ENCODE data around the gene POLR3A. TPM values are rescaled to one million over a fixed set of nuclear protein-coding genes. Genes with fewer than 3 reads are reported as not detected.
A peak's percentile ranks its signal among the peaks of the same experiment; 100 is the strongest.

POLR3A gene
- total and polyA plus RNA-seq, 4 experiments from 2014 or later, result 4.5 to 17.6 (median 13.3) TPM

- Mint-ChIP-seq H3K9me3 (no peaks in the 10 kb centered on the region), H3K36me3 (peaks cover 59 to 77% of the 10 kb centered on the region in 2 donors), H3K4me3 (no peak overlapping the region), H3K27ac (no peak overlapping the region), H3K4me1 (peaks cover 0 to 1% (median 0%) of the 10 kb centered on the region in 4 donors), H3K27me3 (no peaks in the 10 kb centered on the region)
- Histone ChIP-seq H3K4me1 (ENCODE audit: insufficient read depth, low read length) (no peaks in the 10 kb centered on the region), H3K27me3 (ENCODE audit: insufficient read depth, low read length) (no peaks in the 10 kb centered on the region), H3K9me3 (ENCODE audit: control insufficient read depth in 1 of 2, low read length in 2 of 2) (no peaks in the 10 kb centered on the region), H3K36me3 (ENCODE audit: insufficient read depth, low read length) (peaks cover 46% of the 10 kb centered on the region), H3K27ac (ENCODE audit: low read depth, low read length) (no peak overlapping the region), H3K4me3 (ENCODE audit: low read length in 2 of 2) (no peak overlapping the region)
- ChIA-PET POLR2A (ENCODE audit: partially characterized antibody) (no interaction called here), CTCF (ENCODE audit: partially characterized antibody) (interaction anchor here (0.9 kb wide), 1 partner anchor 1185 kb away, joined by 3 read pairs; no protein-coding TSS in a partner anchor)
- intact Hi-C loops (cut with micrococcal nuclease), result no loop called here
- DNase-seq, result no peak
Observed at GRCh38 chr10:78010278-78010677, 19.0 kb downstream of the POLR3A start.

GRCh38 chr10:78009662-78010061, 19.7 kb downstream of the POLR3A start:
- Mint-ChIP-seq H3K36me3 (peaks cover 61 to 77% of the 10 kb centered on the region in 2 donors), H3K27me3 (no peaks in the 10 kb centered on the region), H3K9me3 (no peaks in the 10 kb centered on the region), H3K27ac (peak overlapping the region in 1 of 7 donors; percentile 2), H3K4me3 (no peak overlapping the region), H3K4me1 (peaks cover 0 to 1% (median 0%) of the 10 kb centered on the region in 4 donors)
- CTCF ChIA-PET (ENCODE audit: partially characterized antibody), result no interaction called here
- intact Hi-C loops (cut with micrococcal nuclease), result no loop called here
- H3K27ac ChIP-seq (ENCODE audit: low read depth, low read length), result no peak overlapping the region
- POLR2A ChIA-PET (ENCODE audit: partially characterized antibody), result no interaction called here
- no peak for DNase-seq
- no peaks in the 10 kb centered on the region for H3K4me1 ChIP-seq (ENCODE audit: insufficient read depth, low read length)
- no peaks in the 10 kb centered on the region for H3K9me3 ChIP-seq (ENCODE audit: control insufficient read depth in 1 of 2, low read length in 2 of 2)
- H3K27me3 ChIP-seq (ENCODE audit: insufficient read depth, low read length), result no peaks in the 10 kb centered on the region
- peaks cover 49% of the 10 kb centered on the region for H3K36me3 ChIP-seq (ENCODE audit: insufficient read depth, low read length)
- no peak overlapping the region for H3K4me3 ChIP-seq (ENCODE audit: low read length in 2 of 2)

- H3K27me3 ChIP-seq (ENCODE audit: insufficient read depth, low read length), result no peaks in the 10 kb centered on the region
- Mint-ChIP-seq H3K4me1 (peaks cover 0 to 1% (median 0%) of the 10 kb centered on the region in 4 donors), H3K27ac (peak overlapping the region in 2 of 7 donors; percentile 24 to 38), H3K27me3 (no peaks in the 10 kb centered on the region), H3K9me3 (no peaks in the 10 kb centered on the region), H3K36me3 (peaks cover 73 to 83% of the 10 kb centered on the region in 2 donors), H3K4me3 (no peak overlapping the region)
- H3K4me1 ChIP-seq (ENCODE audit: insufficient read depth, low read length), result no peaks in the 10 kb centered on the region
- CTCF ChIA-PET (ENCODE audit: partially characterized antibody), result no interaction called here
- H3K36me3 ChIP-seq (ENCODE audit: insufficient read depth, low read length), result peaks cover 56% of the 10 kb centered on the region
- H3K27ac ChIP-seq (ENCODE audit: low read depth, low read length), result no peak overlapping the region
- H3K4me3 ChIP-seq (ENCODE audit: low read length in 2 of 2), result no peak overlapping the region
- intact Hi-C loops (cut with micrococcal nuclease), result no loop called here
- no peak for DNase-seq
- POLR2A ChIA-PET (ENCODE audit: partially characterized antibody), result no interaction called here
- no peaks in the 10 kb centered on the region for H3K9me3 ChIP-seq (ENCODE audit: control insufficient read depth in 1 of 2, low read length in 2 of 2)
Observed at GRCh38 chr10:78007172-78007571, 22.1 kb downstream of the POLR3A start.

- Histone ChIP-seq H3K4me1 (ENCODE audit: insufficient read depth, low read length) (no peaks in the 10 kb centered on the region), H3K36me3 (ENCODE audit: insufficient read depth, low read length) (peaks cover 55% of the 10 kb centered on the region), H3K4me3 (ENCODE audit: low read length in 2 of 2) (no peak overlapping the region), H3K9me3 (ENCODE audit: control insufficient read depth in 1 of 2, low read length in 2 of 2) (no peaks in the 10 kb centered on the region), H3K27ac (ENCODE audit: low read depth, low read length) (no peak overlapping the region), H3K27me3 (ENCODE audit: insufficient read depth, low read length) (no peaks in the 10 kb centered on the region)
- no peaks in the 10 kb centered on the region for H3K9me3 Mint-ChIP-seq
- CTCF ChIA-PET (ENCODE audit: partially characterized antibody), result no interaction called here
- no peak overlapping the region for H3K27ac Mint-ChIP-seq
- intact Hi-C loops (cut with micrococcal nuclease), result no loop called here
- DNase-seq, result no peak
- peaks cover 0 to 2% (median 0%) of the 10 kb centered on the region in 4 donors for H3K4me1 Mint-ChIP-seq
- no peak overlapping the region for H3K4me3 Mint-ChIP-seq
- POLR2A ChIA-PET (ENCODE audit: partially characterized antibody), result no interaction called here
- H3K36me3 Mint-ChIP-seq, result peaks cover 78% of the 10 kb centered on the region in 2 donors
- no peaks in the 10 kb centered on the region for H3K27me3 Mint-ChIP-seq
Observed at GRCh38 chr10:78004215-78005026, 24.9 kb downstream of the POLR3A start.

GRCh38 chr10:78002541-78003288, 26.6 kb downstream of the POLR3A start:
- no peaks in the 10 kb centered on the region for H3K9me3 ChIP-seq (ENCODE audit: control insufficient read depth in 1 of 2, low read length in 2 of 2)
- no peak overlapping the region for H3K4me3 ChIP-seq (ENCODE audit: low read length in 2 of 2)
- no peaks in the 10 kb centered on the region for H3K4me1 ChIP-seq (ENCODE audit: insufficient read depth, low read length)
- H3K4me1 Mint-ChIP-seq, result peaks cover 0 to 2% (median under 1%) of the 10 kb centered on the region in 4 donors
- no peaks in the 10 kb centered on the region for H3K9me3 Mint-ChIP-seq
- H3K27me3 ChIP-seq (ENCODE audit: insufficient read depth, low read length), result no peaks in the 10 kb centered on the region
- H3K36me3 Mint-ChIP-seq, result peaks cover 81 to 83% of the 10 kb centered on the region in 2 donors
- H3K27ac Mint-ChIP-seq, result no peak overlapping the region
- CTCF ChIA-PET (ENCODE audit: partially characterized antibody), result no interaction called here
- intact Hi-C loops (cut with micrococcal nuclease), result no loop called here
- POLR2A ChIA-PET (ENCODE audit: partially characterized antibody), result interaction anchor here (1.3 kb wide), 1 partner anchor 28 kb away, joined by 3 read pairs; no protein-coding TSS in a partner anchor
- no peak for DNase-seq
- no peaks in the 10 kb centered on the region for H3K27me3 Mint-ChIP-seq
- no peak overlapping the region for H3K4me3 Mint-ChIP-seq
- no peak overlapping the region for H3K27ac ChIP-seq (ENCODE audit: low read depth, low read length)
- H3K36me3 ChIP-seq (ENCODE audit: insufficient read depth, low read length), result peaks cover 55% of the 10 kb centered on the region

- intact Hi-C loops (cut with micrococcal nuclease), result no loop called here
- H3K27me3 Mint-ChIP-seq, result no peaks in the 10 kb centered on the region
- CTCF ChIA-PET (ENCODE audit: partially characterized antibody), result no interaction called here
- Histone ChIP-seq H3K36me3 (ENCODE audit: insufficient read depth, low read length) (peaks cover 55% of the 10 kb centered on the region), H3K9me3 (ENCODE audit: control insufficient read depth in 1 of 2, low read length in 2 of 2) (no peaks in the 10 kb centered on the region), H3K4me3 (ENCODE audit: low read length in 2 of 2) (no peak overlapping the region), H3K4me1 (ENCODE audit: insufficient read depth, low read length) (no peaks in the 10 kb centered on the region), H3K27me3 (ENCODE audit: insufficient read depth, low read length) (no peaks in the 10 kb centered on the region), H3K27ac (ENCODE audit: low read depth, low read length) (no peak overlapping the region)
- no peak for DNase-seq
- peaks cover 0 to 10% (median 1%) of the 10 kb centered on the region in 4 donors for H3K4me1 Mint-ChIP-seq
- POLR2A ChIA-PET (ENCODE audit: partially characterized antibody), result no interaction called here
- no peak overlapping the region for H3K4me3 Mint-ChIP-seq
- H3K36me3 Mint-ChIP-seq, result peaks cover 78 to 80% of the 10 kb centered on the region in 2 donors
- H3K27ac Mint-ChIP-seq, result peak overlapping the region in 2 of 7 donors; percentile 14 to 30
- no peaks in the 10 kb centered on the region for H3K9me3 Mint-ChIP-seq
Observed at GRCh38 chr10:78000956-78001472, 28.3 kb downstream of the POLR3A start.

GRCh38 chr10:78000206-78000605, 29.1 kb downstream of the POLR3A start:
- Mint-ChIP-seq H3K9me3 (no peaks in the 10 kb centered on the region), H3K36me3 (peaks cover 73 to 75% of the 10 kb centered on the region in 2 donors), H3K27me3 (no peaks in the 10 kb centered on the region), H3K27ac (no peak overlapping the region), H3K4me3 (no peak overlapping the region), H3K4me1 (peaks cover 0 to 10% (median 1%) of the 10 kb centered on the region in 4 donors)
- H3K27me3 ChIP-seq (ENCODE audit: insufficient read depth, low read length), result no peaks in the 10 kb centered on the region
- H3K36me3 ChIP-seq (ENCODE audit: insufficient read depth, low read length), result peaks cover 47% of the 10 kb centered on the region
- intact Hi-C loops (cut with micrococcal nuclease), result no loop called here
- H3K4me3 ChIP-seq (ENCODE audit: low read length in 2 of 2), result no peak overlapping the region
- H3K9me3 ChIP-seq (ENCODE audit: control insufficient read depth in 1 of 2, low read length in 2 of 2), result no peaks in the 10 kb centered on the region
- no peak for DNase-seq
- CTCF ChIA-PET (ENCODE audit: partially characterized antibody), result interaction anchor here (1.0 kb wide), 1 partner anchor 17 kb away, joined by 3 read pairs; no protein-coding TSS in a partner anchor
- no peak overlapping the region for H3K27ac ChIP-seq (ENCODE audit: low read depth, low read length)
- H3K4me1 ChIP-seq (ENCODE audit: insufficient read depth, low read length), result no peaks in the 10 kb centered on the region
- POLR2A ChIA-PET (ENCODE audit: partially characterized antibody), result no interaction called here

Measured in CD4-positive, alpha-beta memory T cell (primary cell).